AG10803 (cell line): ENCODE data around the gene RIN3.
A peak's percentile ranks its signal among the peaks of the same experiment; 100 is the strongest.

Source experiments
- DNase-seq: peaks from one replicate; pipeline ENCODE4 v3.0.0; 2010; ENCODE audit warnings: low read depth
- H3K4me3 ChIP-seq: 2 replicates; pipeline ENCODE4 v1.5.1; 2011; ENCODE audit warnings: mild to moderate bottlenecking, low read length, control low read depth
- CTCF ChIP-seq: conservative IDR thresholded peaks from 2 replicates; pipeline ENCODE4 v1.5.1; 2011; ENCODE audit warnings: mild to moderate bottlenecking, low read length, control low read depth, inconsistent platforms

The RIN3 gene

GRCh38 chr14:92493024-92493423, 20.6 kb upstream of the RIN3 start:
- DNase-seq, result no peak
- TF ChIP-seq CTCF, result no peak
- H3K4me3 ChIP-seq, result no peak overlapping the region

- no peak overlapping the region for H3K4me3 ChIP-seq
- no peak for TF ChIP-seq CTCF
- DNase-seq, result no peak
Observed at GRCh38 chr14:92493492-92493891, 20.1 kb upstream of the RIN3 start.

DNA sequence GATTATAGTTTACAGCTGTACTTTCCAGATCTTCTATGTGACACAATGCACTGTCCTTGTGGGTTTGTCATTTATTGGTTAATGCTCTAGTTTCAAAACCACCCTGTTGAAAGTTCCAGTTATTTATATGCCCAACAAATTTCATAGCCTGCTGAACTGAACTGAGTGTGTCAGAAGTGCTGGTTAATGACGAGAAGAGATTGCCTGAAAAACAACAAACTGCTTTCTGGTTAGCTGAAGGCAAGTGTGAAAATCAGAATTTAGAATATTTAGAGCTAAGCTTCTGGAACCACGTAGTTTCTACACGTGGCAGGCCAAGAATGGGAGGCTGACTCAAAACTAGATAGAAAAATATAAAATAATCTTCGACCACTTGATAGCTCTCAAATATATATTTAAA, 19.1 kb upstream of the RIN3 start:
- H3K4me3 ChIP-seq, result no peak overlapping the region
- DNase-seq, result no peak
- no peak for TF ChIP-seq CTCF

DNA sequence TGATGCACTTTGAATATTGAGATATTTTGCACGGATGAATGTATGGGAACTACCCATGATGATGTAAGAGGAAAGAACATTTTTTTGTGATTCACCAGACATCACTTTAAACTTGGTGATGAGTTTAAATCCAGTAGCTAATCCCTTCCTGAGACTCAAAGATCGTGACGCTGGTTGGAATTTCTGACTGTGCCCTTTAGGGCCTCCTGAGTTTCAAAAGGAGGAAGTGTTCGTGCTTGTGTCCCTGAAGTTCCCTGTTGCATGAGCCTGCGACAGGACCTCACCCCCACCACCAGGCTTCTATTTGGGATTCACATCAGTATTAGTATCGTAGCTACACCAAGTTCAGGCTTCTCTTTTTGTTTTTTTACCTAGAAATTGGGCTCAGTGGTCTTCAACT, 18.6 kb upstream of the RIN3 start:
- DNase-seq, result peak; percentile 47
- no peak for TF ChIP-seq CTCF

DNA sequence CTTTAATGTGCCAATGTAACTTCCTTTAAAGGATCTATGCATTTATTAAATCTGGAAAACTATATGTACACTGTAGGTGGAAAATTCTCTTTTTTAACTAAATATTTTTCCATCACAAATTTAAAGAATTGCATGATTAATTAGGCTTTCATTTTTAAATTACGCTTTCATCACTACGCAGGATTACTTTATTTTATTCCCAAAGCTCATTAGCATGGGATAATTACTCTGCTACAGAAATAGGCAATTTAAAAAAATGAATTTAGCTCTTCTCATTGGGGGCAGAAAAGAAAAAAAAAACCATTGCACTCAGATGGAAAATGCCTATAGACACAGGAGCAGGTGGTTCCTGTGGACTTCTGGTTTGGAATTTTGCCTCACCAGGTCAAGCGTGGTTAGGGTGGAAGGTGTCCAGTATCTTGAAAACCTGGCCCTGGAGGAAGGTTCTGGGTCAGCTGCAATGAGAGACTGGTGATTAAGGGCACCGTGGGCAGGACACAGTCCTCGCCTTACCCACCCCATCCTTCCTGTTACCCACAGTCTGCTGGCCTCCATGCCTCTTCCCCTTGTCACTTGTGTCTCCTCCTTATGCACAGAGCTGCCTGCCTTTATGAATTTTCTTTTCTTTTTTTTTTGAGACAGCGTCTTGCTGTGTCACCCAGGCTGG, 17.3 kb upstream of the RIN3 start:
- no peak for TF ChIP-seq CTCF
- H3K4me3 ChIP-seq, result no peak overlapping the region
- DNase-seq, result no peak

More for the DNA sequence above, 18.6 kb upstream of the RIN3 start:
- no peak overlapping the region for H3K4me3 ChIP-seq

- no peak overlapping the region for H3K4me3 ChIP-seq
- no peak for DNase-seq
- no peak for TF ChIP-seq CTCF
Observed at GRCh38 chr14:92497391-92497790, 16.2 kb upstream of the RIN3 start.

GRCh38 chr14:92499234-92499633, 14.3 kb upstream of the RIN3 start:
- H3K4me3 ChIP-seq, result no peak overlapping the region
- no peak for DNase-seq
- no peak for TF ChIP-seq CTCF
